HCT116 (cell line): Measurements from ENCODE around the gene MAGOH. TPM values are rescaled to one million over a fixed set of nuclear protein-coding genes. Genes with fewer than 3 reads are reported as not detected.

ENCODE experiments used
- ATAC-seq: fragments of 200-7000 bp; cut with Tn5 transposase; 2 replicates; pipeline ENCODE4 v1.9.1; 2020; ENCODE audit warnings: mild to moderate bottlenecking, moderate library complexity
- BruUV-seq: library from RNA; stranded (reverse); fragments of 400-500 nt; replicated peaks from 2 replicates; lab custom pipeline; 2021; lab: Mats Ljungman, UMichigan
- CTCF ChIA-PET: fragments of 300-600 bp; sonication (Branson Sonifier 250); formaldehyde crosslinking; loops from one replicate; lab custom pipeline; 2021; ENCODE audit warnings: antibody characterized with exemption; lab: Charles Lee
- POLR2A ChIA-PET: fragments of 300-600, 350-600 bp; sonication (Branson Sonifier 250); formaldehyde crosslinking; loops from one replicate; lab custom pipeline; 2021; ENCODE audit warnings: antibody characterized with exemption; lab: Charles Lee
- RAD21 ChIA-PET, 2 experiments: fragments of 300-600 bp; sonication (Branson Sonifier 250); formaldehyde crosslinking; loops; one replicate each; lab custom pipeline; 2023; ENCODE audit warnings: low total read pairs in 2 of 2; ENCODE audit not compliant: uncharacterized antibody in 2 of 2, unreplicated experiment in 2 of 2, low non-redundant PET in 1 of 2; lab: Charles Lee
- DNase-seq: peaks from one replicate; pipeline ENCODE4 v3.0.0-alpha.2; 2010; ENCODE audit warnings: low read depth, low spot score
- H2AFZ ChIP-seq: fragments of 200-600 bp; shearing (Covaris generic), sonication (generic); 2 replicates; pipeline ENCODE4 v1.6.1; 2017; ENCODE audit warnings: low read depth, mixed run types, mixed read lengths, antibody characterized with exemption, low read length; ENCODE audit not compliant: poor library complexity, severe bottlenecking
- H3K27ac ChIP-seq: 2 replicates; pipeline ENCODE4 v1.5.1; 2012; ENCODE audit warnings: low read depth, low read length
- H3K27me3 ChIP-seq: fragments of 200-600 bp; sonication (generic); 2 replicates; pipeline ENCODE4 v1.6.1; 2016; ENCODE audit warnings: mixed run types, low read length, mixed read lengths; ENCODE audit not compliant: insufficient read depth
- H3K36me3 ChIP-seq, 2 experiments: fragments of 200-500 bp in 1 of 2; fragments of 200-600 bp in 1 of 2; sonication (Bioruptor generic) in 1 of 2; sonication (generic) in 1 of 2; 2 replicates each; pipeline versions ENCODE4 v1.5.1 to v1.6.1; 2014 to 2016; ENCODE audit warnings: low read length in 2 of 2, inconsistent platforms in 1 of 2, mixed read lengths in 1 of 2, mixed run types in 1 of 2; ENCODE audit not compliant: insufficient read depth in 2 of 2, control insufficient read depth in 1 of 2
- H3K4me1 ChIP-seq, 2 experiments: fragments of 200-600 bp in 1 of 2; sonication (generic) in 1 of 2; 2 replicates each; pipeline versions ENCODE4 v1.5.1 to v1.6.1; 2012 to 2017; ENCODE audit warnings: low read length in 2 of 2, inconsistent platforms in 1 of 2, mild to moderate bottlenecking in 1 of 2, mixed read lengths in 1 of 2, mixed run types in 1 of 2, moderate library complexity in 1 of 2; ENCODE audit not compliant: insufficient read depth in 2 of 2, control insufficient read depth in 1 of 2
- H3K4me2 ChIP-seq: fragments of 200-600 bp; sonication (generic); 2 replicates; pipeline ENCODE4 v1.6.1; 2017; ENCODE audit warnings: mixed run types, low read length, mixed read lengths
- H3K4me3 ChIP-seq, 2 experiments: fragments of 200-600 bp in 1 of 2; sonication (generic) in 1 of 2; replicated peaks in 1 of 2; 2 replicates each; pipeline ENCODE4 v1.5.1; 2011 to 2016; ENCODE audit warnings: low read length in 2 of 2, control low read depth in 1 of 2, low read depth in 1 of 2, mild to moderate bottlenecking in 1 of 2, mixed read lengths in 1 of 2, mixed run types in 1 of 2
- H3K79me2 ChIP-seq: fragments of 200-600 bp; sonication (generic); 2 replicates; pipeline ENCODE4 v1.6.1; 2017; ENCODE audit warnings: mild to moderate bottlenecking, mixed run types, low read length, moderate library complexity, mixed read lengths; ENCODE audit not compliant: insufficient read depth
- H3K9ac ChIP-seq: fragments of 200-600 bp; sonication (generic); 2 replicates; pipeline ENCODE4 v1.6.1; 2016; ENCODE audit warnings: low read length, mixed read lengths
- H3K9me2 ChIP-seq: fragments of 200-600 bp; sonication (generic), shearing (Covaris generic); 2 replicates; pipeline ENCODE4 v1.6.1; 2017; ENCODE audit warnings: mixed run types, mild to moderate bottlenecking, moderate library complexity; ENCODE audit not compliant: insufficient read depth
- H3K9me3 ChIP-seq, 2 experiments: fragments of 200-500 bp in 1 of 2; fragments of 200-600 bp in 1 of 2; sonication (Bioruptor generic) in 1 of 2; sonication (generic) in 1 of 2; 2 replicates each; pipeline ENCODE4 v1.6.1; 2014 to 2017; ENCODE audit warnings: low read length in 2 of 2, mixed read lengths in 2 of 2, inconsistent platforms in 1 of 2, low read depth in 1 of 2, mild to moderate bottlenecking in 1 of 2, mixed run types in 1 of 2, moderate library complexity in 1 of 2; ENCODE audit not compliant: control insufficient read depth in 1 of 2, insufficient read depth in 1 of 2
- H4K20me1 ChIP-seq: fragments of 200-600 bp; sonication (generic), shearing (Covaris generic); 2 replicates; pipeline ENCODE4 v1.6.1; 2017; ENCODE audit warnings: mixed run types, mild to moderate bottlenecking, moderate library complexity; ENCODE audit not compliant: insufficient read depth
- CBX3 ChIP-seq: IDR thresholded peaks from 2 replicates; pipeline ENCODE4 v1.6.1; 2012; ENCODE audit warnings: low read depth
- CEBPB ChIP-seq: IDR thresholded peaks from 2 replicates; pipeline ENCODE4 v1.6.1; 2012; ENCODE audit warnings: low read depth
- EZH2phosphoT487 ChIP-seq: fragments of 200-600 bp; IDR thresholded peaks from 2 replicates; pipeline ENCODE4 v1.6.1; 2018; ENCODE audit warnings: antibody characterized with exemption, borderline replicate concordance
- JUND ChIP-seq: IDR thresholded peaks from 2 replicates; pipeline ENCODE4 v1.6.1; 2012
- RAD21 ChIP-seq: IDR thresholded peaks from 2 replicates; pipeline ENCODE4 v1.6.1; 2012; ENCODE audit warnings: low read depth, mild to moderate bottlenecking
- SIN3A ChIP-seq: IDR thresholded peaks from 2 replicates; pipeline ENCODE4 v1.6.1; 2012; ENCODE audit warnings: low read depth
- SP1 ChIP-seq: IDR thresholded peaks from 2 replicates; pipeline ENCODE4 v1.6.1; 2012; ENCODE audit warnings: low read depth
- ZFX ChIP-seq: fragments of 450-650 bp; IDR thresholded peaks from 2 replicates; pipeline ENCODE4 v1.6.1; 2017
- intact Hi-C: fragments of 100-400 bp; cut with micrococcal nuclease; formaldehyde crosslinking; loops from 2 replicates; pipeline ENCODE4 v1.10.0; 2022
- total RNA-seq: library from RNA; stranded (reverse); gene quantifications from one replicate; pipeline ENCODE4 v1.2.1, GENCODE V29; 2021; ENCODE audit not compliant: unreplicated experiment
- TF ChIP-seq, protein P1 (sequence below), 3 experiments: fragments of 200-600 bp in 1 of 3; sonication (generic) in 1 of 3; IDR thresholded peaks in 2 of 3; conservative IDR thresholded peaks in 1 of 3; 2 replicates each; pipeline ENCODE4 v1.5.1; 2012 to 2017; ENCODE audit warnings: low read depth in 2 of 3, low read length in 2 of 3, antibody characterized with exemption in 1 of 3, borderline replicate concordance in 1 of 3, control low read depth in 1 of 3, mild to moderate bottlenecking in 1 of 3, mixed read lengths in 1 of 3, mixed run types in 1 of 3, moderate library complexity in 1 of 3; ENCODE audit not compliant: insufficient read depth in 1 of 3
- TF ChIP-seq, protein P2 (sequence below): IDR thresholded peaks from 2 replicates; pipeline ENCODE4 v1.6.1; 2012; ENCODE audit warnings: low read depth

The MAGOH gene
- total RNA-seq, 1 experiment from 2014 or later, result 63.7 TPM

DNA sequence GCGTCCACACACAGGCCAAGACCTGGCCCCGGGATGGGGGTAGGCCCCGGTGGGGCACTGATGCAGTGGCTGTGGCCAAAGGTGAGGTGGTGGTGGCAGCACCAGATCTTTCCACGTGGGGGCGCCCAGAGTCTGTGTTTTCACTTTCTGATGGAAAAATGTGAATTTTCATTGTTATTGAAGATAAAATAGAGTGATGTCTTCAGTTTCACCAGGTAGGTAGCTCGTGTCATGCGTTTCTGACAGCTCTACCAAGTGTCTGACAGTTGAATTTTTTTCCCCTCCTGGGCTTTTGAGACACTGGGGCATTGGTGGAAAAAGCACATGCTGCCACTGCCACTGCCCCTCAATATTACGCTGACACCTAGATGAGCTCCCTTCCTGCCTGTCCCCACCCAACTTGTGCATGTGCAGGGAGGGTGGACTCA, 40.0 kb upstream of the MAGOH start:
- H3K36me3 ChIP-seq, result peaks cover 0 to 16% of the 10 kb centered on the region in 2 experiments; a peak in 3 of 4 replicates
- TF ChIP-seq ZFX (no peak), RAD21 (peak; percentile 91)
- TF ChIP-seq, protein P1, sequence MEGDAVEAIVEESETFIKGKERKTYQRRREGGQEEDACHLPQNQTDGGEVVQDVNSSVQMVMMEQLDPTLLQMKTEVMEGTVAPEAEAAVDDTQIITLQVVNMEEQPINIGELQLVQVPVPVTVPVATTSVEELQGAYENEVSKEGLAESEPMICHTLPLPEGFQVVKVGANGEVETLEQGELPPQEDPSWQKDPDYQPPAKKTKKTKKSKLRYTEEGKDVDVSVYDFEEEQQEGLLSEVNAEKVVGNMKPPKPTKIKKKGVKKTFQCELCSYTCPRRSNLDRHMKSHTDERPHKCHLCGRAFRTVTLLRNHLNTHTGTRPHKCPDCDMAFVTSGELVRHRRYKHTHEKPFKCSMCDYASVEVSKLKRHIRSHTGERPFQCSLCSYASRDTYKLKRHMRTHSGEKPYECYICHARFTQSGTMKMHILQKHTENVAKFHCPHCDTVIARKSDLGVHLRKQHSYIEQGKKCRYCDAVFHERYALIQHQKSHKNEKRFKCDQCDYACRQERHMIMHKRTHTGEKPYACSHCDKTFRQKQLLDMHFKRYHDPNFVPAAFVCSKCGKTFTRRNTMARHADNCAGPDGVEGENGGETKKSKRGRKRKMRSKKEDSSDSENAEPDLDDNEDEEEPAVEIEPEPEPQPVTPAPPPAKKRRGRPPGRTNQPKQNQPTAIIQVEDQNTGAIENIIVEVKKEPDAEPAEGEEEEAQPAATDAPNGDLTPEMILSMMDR (IDR thresholded peaks at IDR 0.05 in 2 of 3, conservative IDR thresholded peaks at IDR 0.05 in 1 of 3; ENCODE audit: borderline replicate concordance in 1 of 3, insufficient read depth in 1 of 3, low read depth in 2 of 3, low read length in 2 of 3), result peak; percentile 78 to 93 (median 90)
- TF ChIP-seq, all 23 proteins: peak for 2

DNA sequence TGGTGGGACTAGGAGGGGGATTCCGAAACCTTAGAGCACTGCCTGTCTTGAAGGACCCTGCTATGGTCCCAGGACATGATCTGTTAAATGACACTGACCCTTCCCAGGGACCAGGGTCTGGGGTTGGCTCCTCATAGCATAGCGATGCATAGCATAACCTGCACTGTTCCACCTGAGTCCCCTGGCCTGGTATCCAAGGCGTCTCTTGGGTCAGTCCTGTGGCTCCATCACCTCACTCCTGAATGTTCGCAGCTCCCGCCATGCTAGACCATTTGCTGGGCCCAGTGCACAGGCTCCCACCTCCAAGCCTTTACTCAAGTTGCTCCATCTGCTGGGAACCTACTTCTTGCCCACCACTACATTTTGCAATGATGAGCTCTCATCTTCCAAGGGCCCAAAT, 39.0 kb upstream of the MAGOH start:
- Histone ChIP-seq H3K9ac (no peak overlapping the region), H3K9me3 (no peaks in the 10 kb centered on the region), H3K9me2 (no peaks in the 10 kb centered on the region), H3K4me1 (peaks cover 0 to 9% of the 10 kb centered on the region in 2 experiments; a peak in 1 of 4 replicates), H3K4me2 (no peak overlapping the region), H4K20me1 (no peaks in the 10 kb centered on the region), H3K36me3 (peaks cover 0 to 16% of the 10 kb centered on the region in 2 experiments; a peak in 3 of 4 replicates)
- no peak for DNase-seq
- intact Hi-C loops, result loop anchor here (10.0 kb wide), 1 partner anchor 407 kb away; no protein-coding TSS in a partner anchor
- TF ChIP-seq, protein P2, sequence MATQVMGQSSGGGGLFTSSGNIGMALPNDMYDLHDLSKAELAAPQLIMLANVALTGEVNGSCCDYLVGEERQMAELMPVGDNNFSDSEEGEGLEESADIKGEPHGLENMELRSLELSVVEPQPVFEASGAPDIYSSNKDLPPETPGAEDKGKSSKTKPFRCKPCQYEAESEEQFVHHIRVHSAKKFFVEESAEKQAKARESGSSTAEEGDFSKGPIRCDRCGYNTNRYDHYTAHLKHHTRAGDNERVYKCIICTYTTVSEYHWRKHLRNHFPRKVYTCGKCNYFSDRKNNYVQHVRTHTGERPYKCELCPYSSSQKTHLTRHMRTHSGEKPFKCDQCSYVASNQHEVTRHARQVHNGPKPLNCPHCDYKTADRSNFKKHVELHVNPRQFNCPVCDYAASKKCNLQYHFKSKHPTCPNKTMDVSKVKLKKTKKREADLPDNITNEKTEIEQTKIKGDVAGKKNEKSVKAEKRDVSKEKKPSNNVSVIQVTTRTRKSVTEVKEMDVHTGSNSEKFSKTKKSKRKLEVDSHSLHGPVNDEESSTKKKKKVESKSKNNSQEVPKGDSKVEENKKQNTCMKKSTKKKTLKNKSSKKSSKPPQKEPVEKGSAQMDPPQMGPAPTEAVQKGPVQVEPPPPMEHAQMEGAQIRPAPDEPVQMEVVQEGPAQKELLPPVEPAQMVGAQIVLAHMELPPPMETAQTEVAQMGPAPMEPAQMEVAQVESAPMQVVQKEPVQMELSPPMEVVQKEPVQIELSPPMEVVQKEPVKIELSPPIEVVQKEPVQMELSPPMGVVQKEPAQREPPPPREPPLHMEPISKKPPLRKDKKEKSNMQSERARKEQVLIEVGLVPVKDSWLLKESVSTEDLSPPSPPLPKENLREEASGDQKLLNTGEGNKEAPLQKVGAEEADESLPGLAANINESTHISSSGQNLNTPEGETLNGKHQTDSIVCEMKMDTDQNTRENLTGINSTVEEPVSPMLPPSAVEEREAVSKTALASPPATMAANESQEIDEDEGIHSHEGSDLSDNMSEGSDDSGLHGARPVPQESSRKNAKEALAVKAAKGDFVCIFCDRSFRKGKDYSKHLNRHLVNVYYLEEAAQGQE, result no peak
- TF ChIP-seq JUND, result no peak
- no peak for TF ChIP-seq SIN3A
- no peak for TF ChIP-seq CEBPB
- TF ChIP-seq RAD21, result no peak
- no peak for TF ChIP-seq CBX3
- TF ChIP-seq SP1, result no peak
- no peak for TF ChIP-seq EZH2phosphoT487
- TF ChIP-seq, all 23 proteins: peak for 0
- ChIA-PET POLR2A (no interaction called here), RAD21 (no interaction called here), CTCF (interaction anchor here (0.9 kb wide), 1 partner anchor 116 kb away, joined by 4 read pairs; no protein-coding TSS in a partner anchor)
- Histone ChIP-seq H3K27ac (no peak overlapping the region), H3K79me2 (no peaks in the 10 kb centered on the region), H3K4me3 (no peak overlapping the region), H3K27me3 (no peaks in the 10 kb centered on the region), H2AFZ (no peak overlapping the region)
- ATAC-seq, result no peak
- BruUV-seq, result no TSS peak

More for the DNA sequence above, 40.0 kb upstream of the MAGOH start:
- peak; percentile 86 for ATAC-seq
- H3K4me3 ChIP-seq, result no peak overlapping the region
- H3K4me2 ChIP-seq, result no peak overlapping the region
- H3K9me2 ChIP-seq, result no peaks in the 10 kb centered on the region
- no peaks in the 10 kb centered on the region for H3K9me3 ChIP-seq
- BruUV-seq, result no TSS peak
- no peaks in the 10 kb centered on the region for H4K20me1 ChIP-seq
- no peak overlapping the region for H3K27ac ChIP-seq
- peaks cover 0 to 9% of the 10 kb centered on the region in 2 experiments; a peak in 1 of 4 replicates for H3K4me1 ChIP-seq
- ChIA-PET RAD21 (interaction anchor here (0.7 to 1.4 kb wide), 4 partner anchors 113 to 135 kb away, joined by 3 to 4 read pairs (median 4); no protein-coding TSS in a partner anchor), POLR2A (no interaction called here), CTCF (interaction anchor here (0.7 to 3.6 kb wide), 11 partner anchors 11 to 1501 kb away, joined by 3 to 48 read pairs (median 4); no protein-coding TSS in a partner anchor)
- H3K27me3 ChIP-seq, result no peaks in the 10 kb centered on the region
- H3K79me2 ChIP-seq, result no peaks in the 10 kb centered on the region
- no peak overlapping the region for H3K9ac ChIP-seq
- H2AFZ ChIP-seq, result no peak overlapping the region
- no peak for DNase-seq
- intact Hi-C loops, result loop anchor here (1.0 to 10.0 kb wide), 4 partner anchors 115 to 406 kb away; no protein-coding TSS in a partner anchor
